Glutamatergic neuron (in vitro differentiated cells): ENCODE measurements around the gene YEATS2. TPM values are rescaled to one million over a fixed set of nuclear protein-coding genes. Genes with fewer than 3 reads are reported as not detected.
"Not testable (repeated sequence)": the region's sequence is repeated elsewhere in the genome, so short reads cannot be mapped to it uniquely, and the experiment has no call there.

Experiments used
- DNase-seq: peaks from one replicate; pipeline ENCODE4 v3.0.0; 2022
- H3K27ac Mint-ChIP-seq: one replicate; pipeline ENCODE4 v1.8.0; 2020; ENCODE audit warnings: mild to moderate bottlenecking, mixed read lengths, inconsistent platforms; ENCODE audit not compliant: unreplicated experiment
- H3K27me3 Mint-ChIP-seq: one replicate; pipeline ENCODE4 v1.8.0; 2020; ENCODE audit warnings: mild to moderate bottlenecking, moderate library complexity, mixed read lengths, inconsistent platforms; ENCODE audit not compliant: unreplicated experiment
- H3K36me3 Mint-ChIP-seq: one replicate; pipeline ENCODE4 v1.8.0; 2020; ENCODE audit warnings: mild to moderate bottlenecking, mixed read lengths, inconsistent platforms; ENCODE audit not compliant: unreplicated experiment
- H3K4me1 Mint-ChIP-seq: one replicate; pipeline ENCODE4 v1.8.0; 2020; ENCODE audit warnings: mild to moderate bottlenecking, low read depth, mixed read lengths, inconsistent platforms; ENCODE audit not compliant: unreplicated experiment
- H3K4me3 Mint-ChIP-seq: one replicate; pipeline ENCODE4 v1.8.0; 2020; ENCODE audit warnings: mild to moderate bottlenecking, mixed read lengths, inconsistent platforms; ENCODE audit not compliant: unreplicated experiment
- H3K9me3 Mint-ChIP-seq: one replicate; pipeline ENCODE4 v1.8.0; 2020; ENCODE audit warnings: mild to moderate bottlenecking, moderate library complexity, mixed read lengths, inconsistent platforms; ENCODE audit not compliant: unreplicated experiment
- CTCF ChIP-seq: fragments of 200-600 bp; sonication (generic); IDR thresholded peaks from one replicate; pipeline ENCODE4 v1.5.0; 2021; ENCODE audit not compliant: partially characterized antibody, unreplicated experiment
- total RNA-seq: library from RNA; stranded (reverse); fragmentation: NEBNext Ultra II Directional; extraction: Animal tissue kit (Norgen Biotek cat#: 25700); gene quantifications from one replicate; pipeline ENCODE4 v1.2.1, GENCODE V29; 2021; ENCODE audit not compliant: unreplicated experiment

Gene YEATS2
- total RNA-seq, 1 donor from 2014 or later, result 56.1 TPM

GRCh38 chr3:183782576-183783276 is 85.1 kb downstream of the YEATS2 start:
- Mint-ChIP-seq H3K27ac (no peak overlapping the region), H3K4me1 (no peaks in the 10 kb centered on the region), H3K27me3 (no peaks in the 10 kb centered on the region), H3K36me3 (no peaks in the 10 kb centered on the region), H3K4me3 (no peak overlapping the region), H3K9me3 (peaks cover 3% of the 10 kb centered on the region)
- TF ChIP-seq CTCF, result no peak
- DNase-seq, result no peak

- not testable (repeated sequence) for H3K4me1 Mint-ChIP-seq, H3K4me3 Mint-ChIP-seq, H3K27me3 Mint-ChIP-seq, H3K27ac Mint-ChIP-seq, H3K9me3 Mint-ChIP-seq, DNase-seq, H3K36me3 Mint-ChIP-seq
These were observed 86.9 kb downstream of the YEATS2 start for GRCh38 chr3:183784503-183784902.

- Mint-ChIP-seq H3K9me3 (no peaks in the 10 kb centered on the region), H3K4me3 (no peak overlapping the region), H3K4me1 (no peaks in the 10 kb centered on the region), H3K27ac (no peak overlapping the region), H3K27me3 (peaks cover 4% of the 10 kb centered on the region), H3K36me3 (no peaks in the 10 kb centered on the region)
- TF ChIP-seq CTCF, result no peak
- DNase-seq, result no peak
These were observed 92.2 kb downstream of the YEATS2 start for GRCh38 chr3:183789826-183790225.

- no peak for DNase-seq
- Mint-ChIP-seq H3K9me3 (no peaks in the 10 kb centered on the region), H3K27ac (no peak overlapping the region), H3K27me3 (peaks cover 4% of the 10 kb centered on the region), H3K4me1 (no peaks in the 10 kb centered on the region), H3K4me3 (no peak overlapping the region), H3K36me3 (no peaks in the 10 kb centered on the region)
- no peak for TF ChIP-seq CTCF
These were observed 93.1 kb downstream of the YEATS2 start for GRCh38 chr3:183790700-183791099.

- Mint-ChIP-seq H3K4me1 (no peaks in the 10 kb centered on the region), H3K27ac (no peak overlapping the region), H3K27me3 (peaks cover 4% of the 10 kb centered on the region), H3K9me3 (no peaks in the 10 kb centered on the region), H3K4me3 (no peak overlapping the region), H3K36me3 (no peaks in the 10 kb centered on the region)
- TF ChIP-seq CTCF, result no peak
- DNase-seq, result no peak
These were observed 95.4 kb downstream of the YEATS2 start for GRCh38 chr3:183792976-183793375.

GRCh38 chr3:183794452-183794851 is 96.9 kb downstream of the YEATS2 start:
- H3K4me1 Mint-ChIP-seq, result no peaks in the 10 kb centered on the region
- H3K4me3 Mint-ChIP-seq, result no peak overlapping the region
- no peak for TF ChIP-seq CTCF
- DNase-seq, result no peak
- H3K36me3 Mint-ChIP-seq, result no peaks in the 10 kb centered on the region
- H3K9me3 Mint-ChIP-seq, result no peaks in the 10 kb centered on the region
- H3K27ac Mint-ChIP-seq, result no peak overlapping the region
- H3K27me3 Mint-ChIP-seq, result peaks cover 4% of the 10 kb centered on the region
